GM10266 (cell line): ENCODE data around the gene S100G.
"Not testable (repeated sequence)": the region's sequence is repeated elsewhere in the genome, so short reads cannot be mapped to it uniquely, and the experiment has no call there.

Source experiments
- DNase-seq: peaks from one replicate; pipeline ENCODE4 v3.0.0; 2012; ENCODE audit errors: extremely low spot score
- CTCF ChIP-seq: IDR thresholded peaks from 2 replicates; pipeline ENCODE4 v1.5.1; 2012; ENCODE audit warnings: mild to moderate bottlenecking, low read depth; ENCODE audit not compliant: control insufficient read depth, insufficient read depth; ENCODE audit errors: missing control alignments

The S100G gene

GRCh38 chrX:16649858-16650257 lies at the start of gene S100G:
S100G (plus strand) TSS chrX:16650158; CDS start chrX:16651007, 849 bp downstream.
- no peak for DNase-seq
- TF ChIP-seq CTCF, result no peak

- no peak for DNase-seq
- no peak for TF ChIP-seq CTCF
These were observed 48.1 kb upstream of the S100G start for GRCh38 chrX:16601885-16602284.

- not testable (repeated sequence) for DNase-seq
These were observed 46.7 kb upstream of the S100G start for GRCh38 chrX:16603235-16603634.

- no peak for DNase-seq
- no peak for TF ChIP-seq CTCF
These were observed 46.1 kb upstream of the S100G start for GRCh38 chrX:16603822-16604221.

GRCh38 chrX:16604337-16604736 lies 45.6 kb upstream of the S100G start:
- TF ChIP-seq CTCF, result no peak

GRCh38 chrX:16606142-16606720 lies 43.7 kb upstream of the S100G start:
- no peak for DNase-seq
- no peak for TF ChIP-seq CTCF

More at GRCh38 chrX:16604337-16604736, 45.6 kb upstream of the S100G start:
- no peak for DNase-seq

- DNase-seq, result no peak
- no peak for TF ChIP-seq CTCF
These were observed 39.8 kb upstream of the S100G start for GRCh38 chrX:16610121-16610621.

- DNase-seq, result not testable (repeated sequence)
These were observed 39.3 kb upstream of the S100G start for GRCh38 chrX:16610654-16611053.
